A673 (cell line): Measurements from ENCODE around the gene MFNG. TPM values are rescaled to one million over a fixed set of nuclear protein-coding genes. Genes with fewer than 3 reads are reported as not detected.

Experiments
- BruUV-seq: library from RNA; stranded (reverse); fragments of 400-500 nt; replicated peaks from 2 replicates; lab custom pipeline; 2021; lab: Mats Ljungman, UMichigan
- CTCF ChIA-PET: fragments of 300-600 bp; sonication (Branson Sonifier 250); formaldehyde crosslinking; loops from one replicate; lab custom pipeline; 2022; ENCODE audit warnings: antibody characterized with exemption; lab: Charles Lee
- POLR2A ChIA-PET: fragments of 300-600 bp; sonication (Branson Sonifier 250); formaldehyde crosslinking; loops from one replicate; lab custom pipeline; 2022; ENCODE audit warnings: antibody characterized with exemption; ENCODE audit not compliant: low non-redundant PET; lab: Charles Lee
- DNase-seq: peaks from one replicate; pipeline ENCODE4 v3.0.0-alpha.2; 2015; ENCODE audit warnings: low spot score
- H3K27ac ChIP-seq: fragments of 200-600 bp; sonication (generic); 2 replicates; pipeline ENCODE4 v1.5.1; 2016; ENCODE audit warnings: mixed run types, low read depth, mild to moderate bottlenecking, mixed read lengths, antibody characterized with exemption, low read length; ENCODE audit not compliant: poor library complexity, severe bottlenecking
- H3K27me3 ChIP-seq: fragments of 200-600 bp; sonication (generic); replicated peaks from 2 replicates; pipeline ENCODE4 v1.6.1; 2017; ENCODE audit warnings: mixed run types, low read depth, mild to moderate bottlenecking, mixed read lengths, antibody characterized with exemption, low read length; ENCODE audit not compliant: insufficient read depth, poor library complexity
- H3K36me3 ChIP-seq: fragments of 200-600 bp; sonication (generic); 2 replicates; pipeline ENCODE4 v1.6.1; 2016; ENCODE audit warnings: mixed run types, mild to moderate bottlenecking, mixed read lengths, antibody characterized with exemption, low read length; ENCODE audit not compliant: insufficient read depth, poor library complexity, severe bottlenecking
- H3K4me1 ChIP-seq: fragments of 200-600 bp; sonication (generic); 2 replicates; pipeline ENCODE4 v1.6.1; 2017; ENCODE audit warnings: mixed run types, mild to moderate bottlenecking, mixed read lengths, antibody characterized with exemption, low read length; ENCODE audit not compliant: insufficient read depth, poor library complexity, severe bottlenecking
- H3K4me3 ChIP-seq: fragments of 200-600 bp; sonication (generic); 2 replicates; pipeline ENCODE4 v1.5.1; 2016; ENCODE audit warnings: low read depth, mixed run types, mild to moderate bottlenecking, mixed read lengths, low read length; ENCODE audit not compliant: poor library complexity, severe bottlenecking
- H3K9me3 ChIP-seq: fragments of 200-600 bp; sonication (generic); 2 replicates; pipeline ENCODE4 v1.6.1; 2016; ENCODE audit warnings: mixed run types, low read depth, mild to moderate bottlenecking, mixed read lengths, antibody characterized with exemption, low read length; ENCODE audit not compliant: poor library complexity, severe bottlenecking
- CTCF ChIP-seq: fragments of 300-800, 200-600 bp; sonication (generic); conservative IDR thresholded peaks from 2 replicates; pipeline ENCODE4 v1.5.1; 2017; ENCODE audit warnings: low read depth, mild to moderate bottlenecking, antibody characterized with exemption, low read length, moderate library complexity, mixed read lengths
- EZH2 ChIP-seq: fragments of 200-600 bp; sonication (generic); IDR thresholded peaks from 2 replicates; pipeline ENCODE4 v1.6.1; 2017; ENCODE audit warnings: borderline replicate concordance, low read depth, mild to moderate bottlenecking, mixed read lengths, antibody characterized with exemption, low read length; ENCODE audit not compliant: poor library complexity, severe bottlenecking
- intact Hi-C: fragments of 100-400 bp; cut with micrococcal nuclease; formaldehyde crosslinking; loops from one replicate; pipeline ENCODE4 v1.10.0; 2022; ENCODE audit not compliant: unreplicated experiment
- total RNA-seq: library from RNA; stranded (reverse); gene quantifications from 2 replicates; pipeline ENCODE4 v1.2.3, GENCODE V29; 2021

Gene MFNG
- total RNA-seq, 1 experiment from 2014 or later, result not detected

- CTCF ChIA-PET, result interaction anchor here (0.7 kb wide), 1 partner anchor 13 kb away, joined by 10 read pairs; no protein-coding TSS in a partner anchor
- no peak for DNase-seq
- no TSS peak for BruUV-seq
Observed at GRCh38 chr22:37427135-37427710, 59.0 kb downstream of the MFNG start, which contains the start of gene ELFN2. Gene ELFN2, minus strand, starts transcription at chr22:37427479. Its CDS starts 51,945 bp downstream, at chr22:37375534.

GRCh38 chr22:37426706-37427134, 59.5 kb downstream of the MFNG start:
- no peaks in the 10 kb centered on the region for H3K36me3 ChIP-seq
- CTCF ChIA-PET, result interaction anchor here (0.6 to 0.7 kb wide), 2 partner anchors 14 to 375 kb away, joined by 3 to 10 read pairs; partner anchors contain the start of gene KCTD17
- DNase-seq, result no peak
- H3K9me3 ChIP-seq, result no peaks in the 10 kb centered on the region
- no peak overlapping the region for H3K27ac ChIP-seq
- intact Hi-C loops, result loop anchor here (10.0 kb wide), 1 partner anchor 152 kb away; no protein-coding TSS in a partner anchor
- H3K4me1 ChIP-seq, result no peaks in the 10 kb centered on the region
- TF ChIP-seq CTCF (no peak), EZH2 (no peak)
- BruUV-seq, result no TSS peak
- POLR2A ChIA-PET, result no interaction called here
- peaks cover 40% of the 10 kb centered on the region for H3K27me3 ChIP-seq
- peak overlapping the region; percentile 43 for H3K4me3 ChIP-seq

More at GRCh38 chr22:37427135-37427710, 59.0 kb downstream of the MFNG start, which contains the start of gene ELFN2:
- intact Hi-C loops, result loop anchor here (10.0 kb wide), 1 partner anchor 152 kb away; no protein-coding TSS in a partner anchor
- H3K4me3 ChIP-seq, result peak within 1 kb of the TSS; percentile 43
- POLR2A ChIA-PET, result no interaction called here
- H3K27ac ChIP-seq, result no peak within 1 kb of the TSS
- H3K4me1 ChIP-seq, result no peaks in the 10 kb centered on the region
- no peak for TF ChIP-seq CTCF
- peak; percentile 1 for TF ChIP-seq EZH2
- no peaks in the 10 kb centered on the region for H3K36me3 ChIP-seq
- H3K27me3 ChIP-seq, result peaks cover 35% of the 10 kb centered on the region
- H3K9me3 ChIP-seq, result peaks cover 1% of the 10 kb centered on the region

- Histone ChIP-seq H3K36me3 (no peaks in the 10 kb centered on the region), H3K27me3 (peaks cover 46% of the 10 kb centered on the region), H3K9me3 (no peaks in the 10 kb centered on the region), H3K27ac (no peak overlapping the region), H3K4me1 (no peaks in the 10 kb centered on the region), H3K4me3 (no peak overlapping the region)
- DNase-seq, result no peak
- POLR2A ChIA-PET, result no interaction called here
- CTCF ChIA-PET, result interaction anchor here (0.6 to 0.7 kb wide), 3 partner anchors 14 to 374 kb away, joined by 3 to 10 read pairs (median 6); partner anchors contain the start of gene KCTD17
- intact Hi-C loops, result loop anchor here (10.0 kb wide), 1 partner anchor 151 kb away; no protein-coding TSS in a partner anchor
- TF ChIP-seq CTCF, result no peak
- TF ChIP-seq EZH2, result no peak
- no TSS peak for BruUV-seq
Observed at GRCh38 chr22:37425800-37426705, 60.1 kb downstream of the MFNG start.
